NT2/D1 (cell line): ENCODE data around the gene NPR2.

Source experiments
- SUZ12 ChIP-seq: IDR thresholded peaks from 2 replicates; pipeline ENCODE4 v1.6.1; 2011; ENCODE audit not compliant: insufficient read length, insufficient read depth; ENCODE audit errors: extremely low read depth
- YY1 ChIP-seq: IDR thresholded peaks from 2 replicates; pipeline ENCODE4 v1.6.1; 2011; ENCODE audit not compliant: insufficient read length, insufficient read depth
- ZNF274 ChIP-seq: IDR thresholded peaks from 2 replicates; pipeline ENCODE4 v1.6.1; 2011; ENCODE audit warnings: mild to moderate bottlenecking, low read depth, low read length

- TF ChIP-seq ZNF274 = no peak
- no peak for TF ChIP-seq YY1
- TF ChIP-seq SUZ12 = no peak
Observed at GRCh38 chr9:35771075-35771433, 20.3 kb upstream of the NPR2 start.
